Measurements from ENCODE around the gene TAS2R40.

- TF ChIP-seq, protein P1, sequence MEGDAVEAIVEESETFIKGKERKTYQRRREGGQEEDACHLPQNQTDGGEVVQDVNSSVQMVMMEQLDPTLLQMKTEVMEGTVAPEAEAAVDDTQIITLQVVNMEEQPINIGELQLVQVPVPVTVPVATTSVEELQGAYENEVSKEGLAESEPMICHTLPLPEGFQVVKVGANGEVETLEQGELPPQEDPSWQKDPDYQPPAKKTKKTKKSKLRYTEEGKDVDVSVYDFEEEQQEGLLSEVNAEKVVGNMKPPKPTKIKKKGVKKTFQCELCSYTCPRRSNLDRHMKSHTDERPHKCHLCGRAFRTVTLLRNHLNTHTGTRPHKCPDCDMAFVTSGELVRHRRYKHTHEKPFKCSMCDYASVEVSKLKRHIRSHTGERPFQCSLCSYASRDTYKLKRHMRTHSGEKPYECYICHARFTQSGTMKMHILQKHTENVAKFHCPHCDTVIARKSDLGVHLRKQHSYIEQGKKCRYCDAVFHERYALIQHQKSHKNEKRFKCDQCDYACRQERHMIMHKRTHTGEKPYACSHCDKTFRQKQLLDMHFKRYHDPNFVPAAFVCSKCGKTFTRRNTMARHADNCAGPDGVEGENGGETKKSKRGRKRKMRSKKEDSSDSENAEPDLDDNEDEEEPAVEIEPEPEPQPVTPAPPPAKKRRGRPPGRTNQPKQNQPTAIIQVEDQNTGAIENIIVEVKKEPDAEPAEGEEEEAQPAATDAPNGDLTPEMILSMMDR (IDR thresholded peaks at IDR 0.05; ENCODE audit: extremely low read depth in 1 of 2, insufficient read depth in 1 of 2, low read depth in 1 of 2, low read length in 2 of 2): no peak
- TF ChIP-seq POLR2A (IDR thresholded peaks at IDR 0.05; ENCODE audit: low read depth, low read length): no peak
- TF ChIP-seq FOS (IDR thresholded peaks at IDR 0.05; ENCODE audit: borderline replicate concordance, insufficient read depth, low read length): no peak
- TF ChIP-seq POLR2AphosphoS5 (IDR thresholded peaks at IDR 0.05; ENCODE audit: insufficient read depth, low read depth, low read length): no peak
- no peak for TF ChIP-seq EZH2 (IDR thresholded peaks at IDR 0.05; ENCODE audit: borderline replicate concordance, low read depth, low read length, severe bottlenecking)
- no peak for TF ChIP-seq JUN (IDR thresholded peaks at IDR 0.05; ENCODE audit: borderline replicate concordance, insufficient read depth, insufficient read length, low read depth)
Measured at GRCh38 chr7:143193880-143194279, 28.0 kb upstream of the TAS2R40 start.

All from endothelial cell of umbilical vein (primary cell).